Renal cortex interstitium (tissue), 11 donors: ENCODE results near the gene ADAMTS2. TPM values are rescaled to one million over a fixed set of nuclear protein-coding genes. Genes with fewer than 3 reads are reported as not detected.

ENCODE experiments used
- DNase-seq, 11 donors: peaks; one replicate each; pipeline ENCODE4 v3.0.0-alpha.2; 2013; ENCODE audit warnings: low read depth in 9 of 11, low spot score in 4 of 11; ENCODE audit errors: extremely low read depth in 1 of 11
- polyA plus RNA-seq, 3 donors: library from polyadenylated mRNA; unstranded; fragments of 120-200 nt; gene quantifications; one replicate each; pipeline ENCODE4 v1.2.1, GENCODE V29; 2013; ENCODE audit not compliant: insufficient read length in 3 of 3

The ADAMTS2 gene
- polyA plus RNA-seq, 3 donors, result 9.9 to 14.0 (median 10.6) TPM

DNA sequence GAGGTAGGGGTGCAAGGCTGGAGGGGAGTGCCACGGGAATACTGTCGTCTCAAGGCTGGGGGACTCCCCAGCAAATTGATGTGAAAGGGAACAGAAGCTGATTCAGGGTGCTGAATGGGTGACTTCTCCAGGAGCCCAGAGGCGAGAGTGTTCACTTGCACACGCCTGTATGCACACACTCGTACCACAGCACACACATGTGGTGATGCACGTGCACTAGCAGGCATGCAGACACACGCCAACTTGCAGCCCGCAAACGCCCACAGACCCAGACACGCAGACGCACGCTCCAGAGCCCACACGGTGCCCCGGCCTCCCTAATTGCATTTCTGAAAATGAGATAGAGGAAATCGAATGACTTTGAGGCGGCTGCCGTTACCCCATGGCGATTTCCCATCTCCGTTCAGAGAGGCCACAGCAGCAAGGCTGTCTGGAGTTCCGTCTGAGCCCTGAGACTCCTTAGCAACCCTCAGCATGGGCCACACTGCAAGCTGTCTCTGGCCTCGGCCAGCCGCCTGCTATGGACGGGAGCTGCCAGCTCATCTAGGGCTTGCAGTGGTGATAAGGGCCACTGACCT, 9.1 kb upstream of the ADAMTS2 start:
- DNase-seq, result no peak

DNA sequence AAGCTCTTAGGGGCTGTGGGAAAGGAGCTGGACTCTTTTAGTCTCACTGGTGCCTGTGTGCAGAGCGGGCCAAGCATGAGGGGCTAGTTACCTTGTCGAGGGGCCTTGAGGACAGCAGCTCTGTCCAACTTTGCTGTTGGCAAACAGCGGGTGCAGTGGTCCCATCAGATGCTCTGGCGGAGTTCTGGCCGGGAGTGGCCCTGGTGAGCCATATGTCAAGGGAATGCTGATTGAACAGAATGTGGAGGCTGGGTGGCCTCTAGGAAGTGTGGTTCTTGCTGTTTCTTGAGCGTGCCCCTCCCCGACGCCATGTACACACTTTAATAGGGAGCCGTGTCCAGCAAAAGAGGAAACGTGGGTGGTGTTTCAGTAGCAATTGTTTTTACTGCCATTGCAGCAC, 3.6 kb upstream of the ADAMTS2 start:
- no peak for DNase-seq

DNA sequence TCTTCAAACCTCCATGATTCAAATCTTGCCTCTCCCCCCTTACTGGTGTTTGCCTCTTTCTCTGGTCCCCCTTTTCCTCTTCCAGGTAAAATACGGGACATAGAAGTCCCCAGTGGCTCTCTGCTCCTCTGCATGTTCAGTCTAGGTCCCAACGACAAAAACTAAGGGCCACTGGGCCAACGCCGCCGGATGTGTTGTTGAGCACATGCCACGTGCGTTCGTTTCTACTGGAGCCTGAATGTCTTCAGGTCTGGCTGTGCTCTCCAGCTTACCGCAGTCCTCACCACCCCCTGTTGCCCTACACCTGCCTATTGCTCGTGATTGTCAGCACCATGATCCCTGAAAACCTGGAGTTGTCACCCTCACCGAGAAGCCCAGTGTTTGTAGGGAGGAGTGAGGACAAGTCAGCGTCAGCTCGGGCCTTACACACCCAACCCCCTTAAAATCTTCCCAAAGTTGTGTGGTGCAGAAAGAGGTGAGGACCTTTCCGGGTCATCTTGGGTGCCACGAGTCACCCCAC, 2.8 kb upstream of the ADAMTS2 start:
- DNase-seq, result no peak

DNA sequence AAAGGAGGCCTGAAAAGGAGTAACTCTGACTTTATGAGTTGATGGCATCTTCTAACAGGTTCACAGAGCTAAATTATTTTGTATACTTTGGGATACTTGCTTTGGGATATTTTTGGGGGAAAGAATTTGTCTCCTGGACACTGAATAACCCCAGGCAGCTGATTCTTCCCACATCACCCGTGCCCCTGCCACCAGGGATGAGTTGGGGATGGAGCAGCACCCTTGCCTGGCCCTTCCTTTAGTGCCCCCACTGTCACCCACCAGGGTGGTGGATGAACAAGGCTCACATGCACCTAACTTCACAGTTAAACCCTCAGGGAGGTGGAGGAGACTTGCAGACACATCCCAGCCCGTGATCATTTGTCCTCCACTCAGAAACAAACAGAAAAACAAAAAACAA, 2.3 kb upstream of the ADAMTS2 start:
- DNase-seq, result no peak

DNA sequence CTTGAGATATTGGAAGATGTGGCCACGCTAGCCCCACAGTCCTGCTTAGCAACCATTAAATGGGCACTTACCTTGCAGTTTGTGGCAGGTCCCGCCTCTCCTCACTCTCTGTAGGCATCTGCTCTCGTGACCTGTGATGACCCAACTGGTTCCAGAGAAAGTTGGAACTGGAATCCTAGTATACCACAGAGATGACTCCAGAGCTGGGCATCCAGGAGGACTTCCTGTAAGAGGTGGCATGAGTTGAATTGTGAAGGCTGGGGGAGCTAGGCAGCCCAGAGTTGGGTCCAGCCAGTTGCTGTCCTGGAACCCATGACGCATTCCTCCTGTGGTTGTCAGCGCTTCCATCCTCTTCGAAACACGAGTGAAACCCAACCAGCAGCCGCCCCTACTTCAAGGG, 1.6 kb upstream of the ADAMTS2 start:
- no peak for DNase-seq

DNA sequence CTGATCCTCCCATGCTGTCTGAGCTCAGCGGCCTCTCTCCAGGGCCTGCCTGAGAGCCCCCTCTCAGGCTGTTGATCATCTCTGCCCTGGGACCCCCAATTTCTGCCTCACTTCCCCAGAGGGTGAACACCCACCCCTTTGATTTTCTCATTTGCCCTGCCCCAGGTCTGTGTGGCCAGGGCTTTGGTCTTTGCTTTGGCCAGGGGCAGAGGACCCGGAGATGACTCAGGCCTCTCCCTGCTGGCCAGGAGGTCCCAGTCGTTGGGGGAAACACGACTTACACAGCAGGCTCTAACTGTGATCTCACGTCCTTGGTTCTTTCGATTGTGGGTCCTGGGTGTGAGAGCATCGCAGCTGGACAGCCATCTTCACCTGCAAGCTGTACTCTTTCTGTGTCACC, 1.1 kb upstream of the ADAMTS2 start:
- no peak for DNase-seq

DNA sequence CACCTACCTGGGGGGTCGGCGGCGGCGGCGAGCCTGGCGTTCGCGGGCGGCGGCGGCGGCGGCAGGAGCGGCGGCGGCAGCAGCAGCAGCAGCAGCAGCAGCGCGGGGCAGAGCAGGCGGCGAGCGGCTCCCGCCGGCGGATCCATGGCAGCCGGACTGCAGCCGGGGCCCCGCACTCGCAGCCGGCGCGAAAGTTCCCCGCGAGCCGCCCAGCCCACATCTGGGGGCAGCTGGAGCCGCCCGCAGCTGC, 153 bp downstream of the ADAMTS2 start:
- DNase-seq, result peak in 1 of 11 donors; percentile 42

DNA sequence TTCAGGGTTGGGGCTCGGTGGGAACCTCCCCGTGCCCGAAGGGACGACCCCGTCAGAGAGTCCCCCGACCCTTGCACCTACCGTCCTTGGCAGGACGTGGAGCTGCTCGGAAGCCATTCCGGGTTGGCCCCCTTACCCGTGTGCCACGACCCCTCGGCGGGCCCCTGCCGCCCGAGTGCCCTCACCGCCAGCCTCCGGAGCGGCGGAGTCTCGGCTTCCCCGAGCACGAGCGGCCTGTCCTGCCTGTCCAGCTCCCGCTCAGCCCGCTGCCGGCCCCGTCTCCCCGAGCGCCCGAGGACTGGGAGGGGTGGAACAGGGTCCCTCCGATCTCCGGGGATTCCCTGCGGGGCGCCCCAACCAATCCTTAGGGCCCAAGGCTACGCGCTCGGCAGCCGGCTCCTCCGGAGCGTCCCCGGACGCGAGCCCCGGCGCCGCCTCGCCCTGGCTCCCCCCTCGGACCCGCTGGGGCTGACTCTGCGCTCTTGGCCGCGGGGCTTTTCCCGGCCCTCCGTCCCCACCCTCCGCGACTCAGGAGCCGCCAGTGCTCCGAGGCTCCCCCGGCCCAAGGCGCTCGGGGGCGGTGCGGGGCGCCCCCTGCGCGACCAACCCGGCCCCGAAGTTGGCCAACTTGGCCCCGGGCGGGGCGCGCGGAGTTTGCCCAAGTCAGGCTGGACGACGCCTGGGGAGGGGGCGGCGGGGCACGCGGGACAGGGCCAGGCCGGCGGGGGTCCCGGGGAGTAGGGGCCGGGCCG, 654 bp downstream of the ADAMTS2 start:
- no peak for DNase-seq

DNA sequence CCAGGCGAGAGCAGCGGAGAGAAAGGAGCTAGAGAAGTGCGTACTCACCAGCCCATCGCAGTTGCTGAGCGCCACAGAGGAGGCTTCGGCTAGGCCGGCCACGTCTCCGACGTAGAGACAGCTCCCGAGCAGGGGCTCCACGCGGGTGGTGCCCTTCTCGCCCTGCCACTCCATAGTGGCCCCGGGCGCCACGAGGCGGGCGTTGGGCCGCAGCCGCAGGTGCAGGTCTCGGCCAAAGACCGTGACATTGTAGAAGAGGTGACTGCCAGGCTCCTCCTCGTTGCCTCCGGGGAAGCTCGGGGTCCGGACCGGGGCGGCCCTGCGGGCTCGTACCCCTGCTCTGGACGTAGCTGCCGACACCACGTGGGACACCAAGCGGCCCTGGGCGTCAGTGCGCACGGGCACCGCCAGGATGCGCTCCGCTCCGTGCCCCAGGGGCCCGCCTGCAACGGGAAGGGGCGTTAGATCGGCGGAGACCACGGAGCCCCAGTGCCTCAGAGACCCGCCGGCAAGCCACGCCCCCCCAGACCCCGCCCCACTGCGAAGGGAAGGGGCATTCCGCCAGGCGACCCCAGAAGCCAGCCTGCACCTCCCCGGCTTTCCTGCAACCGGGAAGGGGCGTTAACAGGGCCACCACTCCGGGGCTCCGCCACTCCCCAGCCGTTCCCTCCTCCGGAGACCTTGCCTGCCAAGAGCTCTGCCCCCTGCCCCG, 1.4 kb downstream of the ADAMTS2 start:
- peak in 3 of 11 donors; percentile 29 to 45 (median 38) for DNase-seq

DNA sequence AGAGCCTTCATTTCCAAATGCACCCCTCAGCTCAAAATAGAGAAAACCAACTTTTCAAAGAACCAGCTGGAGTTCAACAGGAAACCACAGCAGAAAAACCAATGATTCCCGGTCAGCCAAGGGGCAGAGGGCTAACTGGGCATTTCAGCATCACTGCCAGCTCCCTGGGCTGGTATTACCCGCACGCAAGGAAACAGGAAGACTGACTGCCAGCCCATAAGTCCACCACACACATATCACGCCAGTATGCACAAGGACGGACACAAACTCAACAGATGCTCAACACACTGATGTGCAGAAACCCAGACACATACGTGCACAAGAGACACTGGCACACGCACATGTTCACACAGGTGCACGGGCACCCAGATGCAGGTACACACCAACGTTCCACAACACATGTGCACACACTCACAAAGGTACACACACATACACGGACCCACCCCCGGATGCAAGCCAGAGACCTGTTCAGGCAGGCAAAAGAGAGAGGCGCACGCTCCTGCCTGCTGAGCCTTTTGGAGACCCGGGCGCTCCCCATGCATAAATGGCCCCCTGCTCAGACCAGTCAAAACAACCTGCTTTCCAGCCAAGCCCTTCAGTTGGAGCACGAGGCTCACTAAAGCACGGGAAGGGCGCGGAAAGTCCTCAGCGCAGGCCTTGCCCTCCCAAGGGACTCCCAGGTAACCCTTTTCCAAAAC, 2.1 kb downstream of the ADAMTS2 start:
- DNase-seq, result no peak

DNA sequence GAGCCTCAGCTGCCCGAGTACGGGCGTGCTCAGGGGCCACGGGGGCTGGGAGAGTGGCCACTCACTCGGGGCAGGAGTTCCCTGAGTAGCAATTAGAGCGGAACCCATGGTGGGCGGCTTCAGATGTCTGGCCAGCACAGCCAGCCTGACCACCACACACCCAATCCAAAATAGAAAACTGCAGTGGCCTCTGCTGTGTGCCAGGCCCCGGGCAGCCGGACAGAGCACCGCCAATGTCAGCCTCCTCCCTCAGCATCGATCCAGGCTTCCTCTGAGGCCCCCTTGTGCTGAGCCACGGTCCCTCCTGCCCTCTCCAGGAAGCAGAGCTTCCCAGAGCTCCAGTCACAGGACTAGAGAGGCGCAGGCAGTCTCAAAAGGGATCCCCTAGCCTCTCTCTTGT, 2.7 kb downstream of the ADAMTS2 start:
- no peak for DNase-seq

DNA sequence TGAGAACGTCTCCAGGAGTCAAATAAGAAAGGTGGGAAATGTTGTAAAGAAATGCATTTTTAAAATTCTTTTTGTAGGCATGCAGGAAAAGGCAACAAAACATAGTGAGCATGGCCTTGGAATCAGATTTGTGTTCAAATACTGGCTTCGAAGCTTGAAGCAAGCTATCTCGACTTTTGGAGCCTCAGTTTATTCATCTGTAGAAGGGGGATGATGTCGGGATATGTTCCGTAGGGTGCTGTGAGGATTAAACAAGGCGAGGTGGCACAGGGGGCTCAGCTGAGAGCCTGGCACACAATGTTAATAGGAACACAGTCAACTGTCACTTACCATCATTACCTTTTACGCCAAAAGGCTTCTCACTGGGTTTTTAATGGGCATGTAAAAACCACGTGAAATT, 4.8 kb downstream of the ADAMTS2 start:
- no peak for DNase-seq

DNA sequence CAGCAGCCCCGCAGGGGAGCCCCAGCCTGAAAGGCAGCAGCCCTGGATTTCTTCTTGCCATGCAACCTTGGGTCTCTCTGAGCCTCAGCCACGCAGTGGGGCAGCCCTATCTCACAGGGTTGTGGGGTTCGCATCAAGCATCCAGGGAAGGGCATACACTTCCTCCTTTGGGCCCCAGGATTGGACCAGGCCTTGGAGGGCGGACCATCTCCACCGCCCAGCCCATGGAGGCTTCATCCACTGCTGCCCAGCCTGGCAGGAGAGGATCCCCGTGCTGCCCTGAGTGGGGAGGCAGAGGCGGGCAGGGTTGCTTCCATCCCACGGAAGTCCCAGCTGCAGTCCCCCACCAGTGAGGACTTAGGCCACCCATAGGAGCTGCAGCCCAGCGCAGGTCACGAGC, 5.3 kb downstream of the ADAMTS2 start:
- DNase-seq, result no peak

DNA sequence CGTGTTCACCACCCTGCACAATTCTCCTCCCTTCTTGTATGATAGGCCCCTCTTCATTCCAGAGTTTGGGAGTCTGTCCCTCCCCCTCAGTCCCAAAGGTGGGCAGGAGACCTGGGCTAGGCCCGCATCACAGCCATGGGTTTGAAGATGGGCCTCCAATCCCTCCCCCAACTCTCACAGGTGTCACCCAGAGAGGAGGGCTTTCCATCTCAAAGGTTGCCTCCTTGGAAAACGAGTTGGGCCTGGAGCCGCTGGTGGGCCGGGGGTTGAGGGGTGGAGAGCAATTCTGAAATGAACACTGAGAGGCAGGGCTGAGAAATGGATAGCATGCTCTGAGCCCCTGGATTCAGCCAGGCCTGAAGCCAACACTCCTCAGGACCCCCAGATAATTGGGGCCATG, 6.2 kb downstream of the ADAMTS2 start:
- no peak for DNase-seq

DNA sequence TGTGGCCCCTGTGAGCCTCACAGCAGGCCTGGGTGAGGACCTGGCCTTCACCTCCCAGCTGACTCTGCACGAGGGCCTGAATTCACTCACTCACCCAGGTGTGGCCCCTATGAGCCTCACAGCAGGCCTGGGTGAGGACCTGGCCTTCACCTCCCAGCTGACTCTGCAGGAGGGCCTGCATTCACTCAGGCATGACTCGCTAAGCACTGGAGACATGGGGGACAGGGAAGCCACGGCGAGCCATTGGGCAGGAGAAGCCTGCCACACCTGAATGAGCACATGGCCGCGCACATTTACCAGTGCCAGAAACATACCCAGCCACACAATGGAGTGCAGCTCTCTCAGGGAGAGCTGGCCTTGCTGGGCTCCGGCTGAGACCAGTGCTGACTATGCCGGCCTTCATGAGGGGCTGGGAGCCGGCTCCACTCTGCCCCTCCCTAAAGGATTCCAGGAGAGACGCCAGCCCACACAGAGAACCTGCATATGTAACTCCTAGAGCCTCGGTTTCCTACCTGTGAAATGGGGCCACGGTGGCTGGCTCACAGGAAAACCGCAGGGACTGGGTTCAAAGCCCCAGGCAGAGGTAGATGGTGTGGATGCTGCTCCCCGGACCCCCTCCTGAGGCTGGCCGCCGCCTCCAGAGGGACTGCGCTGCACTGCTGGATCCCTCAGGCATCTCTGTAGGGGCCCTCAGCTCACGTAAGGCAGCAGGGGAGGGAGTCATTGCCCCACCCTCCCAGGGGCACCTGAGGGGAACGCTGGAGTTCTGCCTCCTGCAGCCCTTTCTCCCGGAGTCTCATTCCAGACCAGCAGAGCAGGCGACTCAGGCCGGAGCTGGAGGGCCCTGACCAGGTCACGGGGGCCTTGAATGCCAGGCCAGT, 7.2 kb downstream of the ADAMTS2 start:
- DNase-seq, result no peak

DNA sequence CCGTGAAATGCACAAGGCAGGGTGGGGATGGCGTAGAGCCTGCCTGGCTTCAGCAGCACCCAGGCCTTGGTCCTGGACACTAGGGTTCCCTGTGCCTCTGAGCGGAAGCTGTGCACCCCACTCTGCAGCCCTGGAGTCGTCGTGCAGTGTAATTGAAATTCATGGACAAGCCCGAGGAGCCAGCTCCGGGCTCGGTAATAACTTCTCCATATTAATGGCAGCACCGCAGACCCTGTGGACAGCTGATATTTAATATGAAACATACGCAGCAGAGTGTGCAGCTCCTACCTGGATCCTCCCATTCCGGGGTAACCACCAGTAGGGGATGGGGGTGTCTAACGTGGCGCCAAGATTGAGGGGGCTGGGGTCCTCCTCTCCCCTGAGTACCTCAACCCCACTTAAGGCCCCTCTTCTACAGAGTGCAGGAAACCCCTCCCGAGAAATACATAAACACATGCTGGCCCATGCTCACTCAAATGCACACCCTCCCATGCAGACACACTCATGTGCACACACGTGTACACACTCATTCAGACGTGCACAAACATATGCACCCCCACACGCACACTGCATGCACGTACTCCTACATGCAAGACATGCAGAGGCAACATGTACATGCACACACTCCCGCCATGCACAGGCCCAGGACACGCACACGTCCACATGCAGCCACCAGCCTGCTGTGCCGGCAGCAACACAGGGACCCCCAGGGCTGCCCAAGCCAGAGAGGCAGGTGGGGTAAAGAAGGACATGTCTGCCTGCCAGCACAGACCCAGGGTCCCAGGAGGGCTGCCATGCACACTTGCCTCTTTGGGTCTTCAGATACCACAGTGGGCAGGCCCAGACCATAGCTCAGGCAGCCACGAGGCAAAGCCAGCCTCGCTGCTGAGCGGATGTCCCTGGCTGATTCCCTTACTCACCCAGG, 8.1 kb downstream of the ADAMTS2 start:
- DNase-seq, result no peak

DNA sequence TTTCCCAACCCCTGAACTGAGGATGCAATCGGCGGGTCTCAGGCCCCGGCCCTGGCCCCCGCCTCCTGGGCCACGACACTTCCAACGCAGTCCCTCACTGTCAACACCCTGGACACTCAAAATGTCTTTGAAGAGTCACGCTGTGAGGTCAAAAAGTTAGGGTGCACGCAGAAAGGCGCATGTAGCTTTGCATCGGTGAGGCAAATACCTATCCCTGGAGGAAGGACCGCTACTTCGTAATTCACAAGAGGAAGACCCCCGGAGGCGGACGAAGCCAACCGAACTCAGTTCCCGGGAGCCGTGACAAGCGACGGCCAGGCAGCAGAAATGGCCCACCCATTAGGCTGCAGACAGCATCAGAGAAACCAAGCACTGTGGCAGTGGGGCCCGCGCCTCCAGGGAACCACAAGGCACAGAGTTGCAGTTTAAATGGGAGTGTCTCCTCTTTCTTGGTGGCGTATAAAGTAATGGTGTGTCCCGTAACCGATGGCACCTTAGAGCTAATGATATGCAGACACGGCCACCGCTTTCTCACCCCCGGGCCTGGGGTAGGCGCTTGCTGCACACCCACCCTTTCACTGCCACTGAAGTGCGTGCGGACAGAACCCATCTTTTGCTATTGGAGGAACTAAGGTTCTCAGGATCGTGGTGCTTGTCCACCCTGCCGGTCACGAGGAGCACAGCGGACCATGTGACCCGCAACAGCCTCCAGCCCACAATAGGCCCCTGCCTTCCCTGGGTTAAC, 9.0 kb downstream of the ADAMTS2 start:
- DNase-seq, result no peak
